ENCODE measurements around the gene FBXW8.

Gene FBXW8

GRCh38 chr12:116926283-116927243, 15.8 kb downstream of the FBXW8 start:
- DNase-seq: no peak

- peak; percentile 40 for DNase-seq
Measured at GRCh38 chr12:116927244-116927940, 16.6 kb downstream of the FBXW8 start.

DNA sequence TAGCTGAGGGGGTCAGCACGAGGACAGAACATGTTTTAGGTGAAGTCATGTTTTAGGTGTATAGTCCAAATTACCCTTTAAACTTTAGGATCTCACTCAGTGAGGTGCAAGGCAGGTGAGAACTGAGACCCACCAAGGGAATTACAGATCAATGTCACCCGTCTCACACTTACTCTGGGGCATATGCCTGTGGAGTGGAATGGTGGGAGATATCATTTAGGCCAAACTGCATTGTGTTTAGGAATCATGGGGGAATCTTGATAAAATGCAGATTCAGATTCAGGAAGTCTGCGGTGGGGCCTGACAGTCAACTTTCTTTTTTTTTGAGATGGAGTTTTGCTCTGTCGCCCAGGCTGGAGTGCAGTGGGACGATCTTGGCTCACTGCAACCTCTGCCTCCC, 17.8 kb downstream of the FBXW8 start:
- DNase-seq: no peak

DNA sequence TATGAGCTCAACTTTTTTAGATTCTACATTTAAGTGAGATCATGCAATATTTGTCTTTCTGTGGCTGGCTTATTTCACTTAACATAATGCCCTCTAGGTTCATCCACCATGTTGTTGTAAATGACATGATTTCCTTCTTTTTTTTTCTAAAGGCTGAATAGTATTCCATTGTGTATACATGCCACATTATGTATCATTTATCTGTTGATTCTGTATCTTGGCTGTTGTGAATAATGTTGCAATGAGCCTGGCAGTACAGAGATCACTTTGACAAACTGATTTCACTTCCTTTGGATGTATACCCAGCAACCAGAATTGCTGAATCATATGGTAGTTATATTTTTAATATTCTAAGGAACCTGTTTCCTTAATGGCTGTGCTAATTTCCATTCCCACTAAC, 19.1 kb downstream of the FBXW8 start:
- no peak for DNase-seq

- no peak for DNase-seq
Measured at GRCh38 chr12:116931665-116932064, 20.9 kb downstream of the FBXW8 start.

- DNase-seq: peak; percentile 6
Measured at GRCh38 chr12:116933091-116933490, 22.3 kb downstream of the FBXW8 start.

DNA sequence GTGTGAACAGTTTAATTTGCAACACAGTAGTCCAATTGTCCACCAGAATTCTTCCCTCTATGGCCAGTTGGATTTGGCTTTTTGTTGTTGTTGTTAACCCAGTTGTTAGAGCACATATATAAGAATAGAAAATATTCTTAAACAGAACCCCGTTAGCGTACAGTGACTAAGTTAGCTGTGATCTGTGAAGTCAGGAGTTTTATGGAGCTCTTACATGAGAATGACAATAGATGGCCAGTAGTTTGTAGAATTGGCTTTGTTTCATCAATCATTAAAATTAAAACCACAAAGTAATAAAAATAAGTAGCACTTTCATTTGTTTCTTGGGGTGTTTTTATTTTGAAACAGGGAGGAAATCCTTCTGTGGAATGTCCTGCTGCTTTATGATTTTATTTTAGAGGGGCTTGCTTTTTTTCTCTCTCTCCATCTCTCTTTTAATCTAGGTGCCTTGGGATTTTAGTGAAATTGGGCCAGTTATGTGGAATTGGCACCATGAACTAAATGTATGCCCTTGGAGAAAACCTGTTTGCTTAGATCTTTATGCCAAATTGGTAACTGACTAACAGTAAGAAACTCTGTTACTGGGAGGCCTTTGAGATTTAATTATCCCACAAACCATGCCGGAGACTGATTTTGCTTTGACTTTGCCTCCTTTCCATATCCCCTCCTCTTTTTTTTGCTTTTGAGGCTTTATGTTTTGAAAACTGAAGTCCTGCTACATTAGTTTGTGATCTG, 22.9 kb downstream of the FBXW8 start:
- DNase-seq: peak; percentile 3

- peak; percentile 20 for DNase-seq
Measured at GRCh38 chr12:116934908-116935705, 24.4 kb downstream of the FBXW8 start.

DNA sequence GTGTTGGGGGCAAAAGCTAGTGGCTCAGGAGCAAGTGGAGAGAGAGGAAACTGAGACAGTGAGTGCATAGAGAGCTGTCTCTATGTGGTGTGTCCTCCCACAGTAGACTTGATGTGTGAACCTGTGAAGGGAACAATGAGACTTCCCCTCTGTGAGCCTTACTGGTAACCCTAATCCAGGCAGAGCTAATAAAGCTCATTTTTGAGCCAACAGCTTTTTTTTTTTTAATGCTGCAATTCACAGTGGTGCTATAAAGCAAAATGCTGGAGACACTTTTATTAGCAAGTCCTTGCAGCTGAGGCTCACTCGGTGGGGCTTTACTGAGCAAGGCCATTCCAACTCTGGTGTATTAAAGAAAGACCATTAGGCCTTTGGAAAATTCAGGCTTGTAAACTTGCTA, 26.9 kb downstream of the FBXW8 start:
- DNase-seq: no peak

DNA sequence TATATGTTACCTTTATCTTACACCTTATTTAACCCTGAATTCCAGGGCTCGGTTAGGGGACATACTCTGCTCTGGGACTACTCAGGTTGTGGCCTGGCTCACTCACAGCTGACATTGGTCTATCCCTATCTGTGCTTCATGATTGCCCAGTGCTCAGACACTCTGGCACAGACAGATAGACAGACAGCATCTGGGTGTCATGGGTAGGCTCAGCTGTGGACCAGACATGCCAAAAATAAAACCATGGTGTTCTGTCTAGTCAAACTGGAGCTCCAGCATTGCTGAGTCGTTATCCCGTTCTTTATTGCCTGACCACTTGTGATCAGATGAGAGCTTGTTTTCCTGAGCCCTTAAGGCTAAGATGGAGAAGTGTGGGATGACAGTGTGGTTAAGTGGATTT, 29.0 kb downstream of the FBXW8 start:
- peak; percentile 76 for DNase-seq

DNA sequence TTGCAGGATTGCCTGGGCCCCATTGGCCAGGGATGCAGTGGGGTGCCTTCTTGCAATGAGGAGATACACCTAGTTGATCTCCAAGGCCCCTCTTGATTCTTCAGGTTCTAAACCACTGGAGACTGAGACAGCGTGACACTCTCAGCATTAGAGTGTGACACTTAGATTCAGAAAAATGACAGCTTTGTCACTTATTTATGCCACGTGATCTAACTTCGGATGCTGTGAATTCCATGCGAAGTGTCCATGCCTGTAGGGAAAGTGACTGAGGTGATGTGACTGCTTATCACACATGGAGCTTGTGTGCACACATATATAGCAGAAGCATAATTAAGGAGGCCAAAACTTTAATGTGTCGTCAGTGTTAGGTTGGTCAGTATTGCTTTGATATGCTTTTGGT, 30.4 kb downstream of the FBXW8 start:
- peak; percentile 32 for DNase-seq

DNA sequence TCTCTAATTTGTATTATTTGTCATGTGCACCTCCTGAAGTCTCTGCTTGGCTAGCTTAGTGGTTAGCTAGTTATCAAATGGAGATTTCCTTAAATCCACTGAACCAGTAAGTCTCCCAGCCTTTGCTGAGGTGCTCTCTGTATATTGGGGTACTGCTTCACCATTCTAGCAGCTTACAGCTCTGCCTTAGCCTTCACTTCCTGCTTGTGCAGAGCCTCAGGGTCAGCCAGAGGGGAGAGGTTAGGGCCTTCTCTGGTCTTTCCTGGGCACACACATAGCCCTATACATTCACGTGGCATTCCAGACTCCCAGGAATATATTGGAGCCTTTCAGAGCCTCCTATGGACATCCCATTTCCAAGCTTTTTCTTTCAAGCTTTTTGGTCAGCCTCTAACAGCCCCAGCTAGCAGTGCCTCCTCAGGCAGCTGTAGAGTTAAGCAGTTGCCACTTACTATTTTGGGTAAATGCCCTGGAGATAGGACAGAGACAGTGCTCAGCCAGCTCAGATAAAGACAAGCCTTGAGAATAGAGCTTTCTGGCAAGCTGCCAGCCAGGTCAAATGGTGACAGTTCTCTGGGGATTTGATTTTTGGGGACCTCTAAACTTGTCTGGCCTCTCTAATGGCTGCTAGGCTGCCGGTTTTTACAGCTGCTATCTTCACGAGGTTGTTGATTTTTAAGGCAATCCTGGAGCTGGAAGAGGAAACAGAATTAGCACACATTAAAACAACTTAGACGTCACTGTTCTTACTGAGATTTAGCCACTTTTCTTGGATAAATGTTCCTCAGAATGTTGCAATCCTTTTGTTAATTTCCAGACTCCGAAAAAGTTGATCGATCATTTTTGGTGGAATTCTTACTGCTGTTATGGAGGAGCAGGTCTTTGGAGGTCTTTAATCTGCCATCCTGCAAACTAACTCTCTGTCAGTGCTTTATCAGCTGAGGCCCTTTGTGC, 32.9 kb downstream of the FBXW8 start:
- peak; percentile 37 for DNase-seq

DNA sequence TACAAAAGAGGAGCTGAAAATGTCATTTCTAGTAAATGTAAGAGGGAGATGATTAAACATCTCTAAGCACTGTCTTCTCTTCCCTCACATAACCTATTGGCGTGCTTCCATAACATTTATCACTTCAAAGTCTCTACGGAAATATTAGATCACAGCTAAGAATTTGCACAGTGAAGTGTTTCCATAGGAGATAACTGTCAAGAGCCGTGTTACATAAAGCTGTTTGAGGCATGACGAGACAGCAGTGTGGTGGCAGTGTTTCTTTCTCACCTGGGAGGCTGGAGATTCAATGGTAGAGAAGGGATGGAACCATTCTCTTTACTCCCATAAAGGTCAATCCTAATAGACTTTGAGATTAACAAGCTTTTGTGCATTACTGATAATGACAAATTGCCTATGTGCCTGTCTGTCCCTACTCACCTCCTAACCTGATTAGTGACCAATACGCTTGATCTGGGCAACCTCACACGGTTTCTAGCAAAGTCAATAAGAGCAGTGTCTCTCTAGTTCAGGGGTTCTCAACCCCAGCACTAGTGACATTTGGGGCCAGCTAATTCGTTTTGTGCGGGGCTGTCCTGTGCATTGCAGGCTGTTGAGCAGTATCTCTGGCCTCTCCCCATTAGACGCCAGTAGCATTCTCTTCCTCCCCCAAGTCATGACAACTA, 35.3 kb downstream of the FBXW8 start:
- peak; percentile 33 for DNase-seq

- DNase-seq: peak; percentile 13
Measured at GRCh38 chr12:116948298-116948697, 37.5 kb downstream of the FBXW8 start.

DNA sequence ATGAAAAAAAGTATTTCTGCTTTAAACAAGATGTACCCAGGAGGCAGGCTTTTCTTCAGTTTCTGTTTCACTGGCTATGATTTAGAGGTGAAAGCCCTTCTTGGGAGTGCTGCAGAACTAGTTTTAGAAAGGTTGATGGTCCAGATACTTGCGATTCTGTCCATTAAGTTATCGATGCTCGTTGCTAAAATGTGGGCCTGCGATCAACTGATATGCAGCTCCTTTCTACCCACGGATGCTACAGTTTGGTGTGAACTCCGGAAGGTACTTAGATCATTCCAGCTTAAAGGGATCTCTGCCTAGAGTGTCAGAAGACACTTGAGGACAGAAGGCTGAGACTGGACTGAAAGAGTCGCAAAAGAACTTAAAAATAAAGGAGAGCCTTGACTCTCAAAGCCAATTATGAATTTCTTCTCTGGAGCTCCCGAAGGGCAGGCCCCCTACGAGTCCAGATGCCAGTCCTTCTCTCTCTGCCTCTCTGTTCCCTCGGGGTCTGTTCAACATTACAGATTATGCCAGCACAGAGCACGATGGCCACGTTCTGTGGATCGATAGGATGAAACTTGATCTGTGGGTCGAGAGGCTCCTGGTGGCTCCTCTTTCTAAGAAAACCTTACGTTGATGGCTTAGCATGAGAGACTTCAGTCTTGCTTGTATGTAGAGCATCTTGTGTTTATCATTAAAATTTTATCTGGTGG, 40.0 kb downstream of the FBXW8 start:
- peak; percentile 41 for DNase-seq

GRCh38 chr12:116954710-116955381, 44.1 kb downstream of the FBXW8 start:
- DNase-seq: peak; percentile 44

DNA sequence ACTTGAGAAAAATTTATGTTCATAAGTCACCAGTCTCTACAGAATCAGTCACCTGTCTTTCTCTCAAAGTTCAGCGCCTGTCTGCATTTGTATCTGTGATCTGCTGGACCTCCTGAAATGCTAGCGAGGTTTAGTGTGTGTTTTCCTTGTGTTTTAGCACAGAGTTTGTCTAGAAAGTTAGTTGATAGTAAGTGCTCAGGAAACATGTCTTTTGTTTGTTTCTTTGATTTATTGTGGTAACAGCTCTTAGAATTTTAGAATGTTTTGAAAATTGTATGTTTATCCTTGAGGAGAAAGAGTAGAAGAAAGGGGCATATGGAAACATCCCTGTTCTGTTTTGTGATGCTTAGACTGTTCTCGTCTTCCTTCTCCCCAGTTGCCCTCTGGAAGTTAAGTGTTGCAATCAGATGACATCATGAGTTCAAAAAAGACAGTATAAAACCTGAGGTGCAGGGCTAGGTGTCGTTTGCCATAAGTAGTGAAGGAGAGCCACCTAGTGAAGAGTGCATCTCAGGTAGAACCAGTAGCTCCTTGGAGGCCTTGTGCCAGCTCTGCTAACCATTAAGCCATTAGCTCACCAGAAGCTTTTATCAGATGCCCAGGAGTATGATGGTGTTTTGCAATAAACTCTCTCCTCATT, 44.8 kb downstream of the FBXW8 start:
- DNase-seq: peak; percentile 65

GRCh38 chr12:116958402-116959197, 47.9 kb downstream of the FBXW8 start:
- DNase-seq: peak; percentile 56

Measured in islet precursor cell (in vitro differentiated cells).